Measurements from ENCODE around the gene TNFSF8.

TNFSF8 gene, protein sequence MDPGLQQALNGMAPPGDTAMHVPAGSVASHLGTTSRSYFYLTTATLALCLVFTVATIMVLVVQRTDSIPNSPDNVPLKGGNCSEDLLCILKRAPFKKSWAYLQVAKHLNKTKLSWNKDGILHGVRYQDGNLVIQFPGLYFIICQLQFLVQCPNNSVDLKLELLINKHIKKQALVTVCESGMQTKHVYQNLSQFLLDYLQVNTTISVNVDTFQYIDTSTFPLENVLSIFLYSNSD

DNA sequence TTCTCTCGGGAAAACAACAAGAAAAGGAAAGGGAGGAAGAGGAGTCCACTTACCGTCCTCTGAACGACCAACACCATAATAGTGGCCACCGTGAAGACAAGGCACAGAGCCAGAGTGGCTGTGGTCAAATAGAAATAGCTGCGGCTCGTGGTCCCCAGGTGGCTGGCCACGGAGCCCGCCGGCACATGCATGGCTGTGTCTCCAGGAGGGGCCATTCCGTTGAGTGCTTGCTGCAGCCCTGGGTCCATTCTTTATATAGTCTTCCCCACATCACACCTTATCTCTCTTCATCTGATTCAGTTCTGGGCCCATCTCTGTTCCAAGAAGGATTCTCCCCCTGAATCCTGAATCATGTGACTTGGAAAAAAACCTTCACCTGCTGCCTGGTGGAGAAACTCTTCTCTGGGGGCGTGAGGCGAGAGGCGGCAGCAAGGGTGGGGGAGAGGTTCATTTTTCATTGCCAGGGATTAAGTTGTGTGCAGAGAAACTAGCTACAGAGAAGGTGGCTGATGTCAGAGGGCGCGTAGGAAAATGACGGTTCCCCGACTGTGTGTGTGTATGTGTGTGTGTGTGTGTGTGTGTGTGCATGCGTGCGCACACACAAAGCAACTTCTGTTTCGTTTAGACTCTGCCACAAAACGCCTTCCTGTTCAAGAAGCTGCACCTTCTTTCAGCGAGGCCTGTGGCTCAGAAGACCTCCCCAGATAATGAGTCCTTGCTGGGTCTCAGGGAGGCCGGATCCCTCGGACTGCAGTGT lies at the start of gene TNFSF8:
Gene TNFSF8, minus strand, starts transcription at position 536 of the 757 bp plus-strand sequence. Its CDS starts 288 bp downstream, at position 248.
- peak; percentile 46 for DNase-seq (ENCODE audit: low read depth)

DNA sequence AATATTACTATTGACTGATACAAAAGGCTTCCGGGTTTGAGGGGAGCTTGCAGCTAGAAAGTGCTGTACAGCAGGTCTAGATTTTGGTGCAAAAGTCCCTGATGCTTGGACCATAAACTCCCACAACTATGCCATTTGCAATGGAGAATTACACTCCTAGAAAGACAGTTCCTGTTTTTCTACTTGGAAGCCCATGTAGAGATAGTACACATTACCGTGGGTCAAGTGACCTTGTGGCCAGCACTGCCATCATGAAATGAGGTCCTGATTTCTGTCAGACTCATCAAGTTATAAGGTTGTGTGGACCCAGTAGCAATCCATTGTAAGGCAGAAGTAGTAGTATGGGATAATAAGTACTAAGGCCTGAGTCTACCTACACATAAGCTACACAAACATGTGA lies 42.8 kb upstream of the TNFSF8 start:
- DNase-seq (ENCODE audit: low read depth): no peak

DNA sequence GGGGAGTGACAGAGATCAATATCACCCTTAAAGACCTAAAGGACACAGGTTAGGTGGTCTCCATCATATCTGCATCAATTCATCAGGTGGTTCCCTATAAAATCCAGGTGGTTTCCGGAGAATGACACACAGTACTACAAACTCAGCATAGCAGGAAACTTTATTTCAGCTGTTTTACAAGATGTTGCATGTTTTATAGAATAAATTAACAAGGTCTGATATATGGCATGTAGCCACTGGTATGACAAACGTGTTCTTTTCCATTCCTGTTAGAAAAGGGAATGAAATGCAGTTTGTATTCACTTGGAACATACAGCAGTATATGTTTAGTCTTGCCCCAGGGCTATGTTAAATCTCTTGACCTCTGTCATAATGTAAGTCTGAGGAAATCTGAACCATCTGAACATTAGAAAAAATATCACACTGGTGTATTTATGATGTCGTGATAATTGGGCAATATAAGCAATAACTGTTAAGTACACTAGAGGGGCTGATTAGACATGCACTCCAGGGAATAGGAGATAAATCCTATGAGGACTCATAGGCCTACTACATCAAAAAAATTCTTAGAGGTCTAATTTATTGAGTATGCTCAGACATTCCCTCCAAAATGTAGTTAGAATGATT lies 42.2 kb upstream of the TNFSF8 start:
- no peak for DNase-seq (ENCODE audit: low read depth)

DNA sequence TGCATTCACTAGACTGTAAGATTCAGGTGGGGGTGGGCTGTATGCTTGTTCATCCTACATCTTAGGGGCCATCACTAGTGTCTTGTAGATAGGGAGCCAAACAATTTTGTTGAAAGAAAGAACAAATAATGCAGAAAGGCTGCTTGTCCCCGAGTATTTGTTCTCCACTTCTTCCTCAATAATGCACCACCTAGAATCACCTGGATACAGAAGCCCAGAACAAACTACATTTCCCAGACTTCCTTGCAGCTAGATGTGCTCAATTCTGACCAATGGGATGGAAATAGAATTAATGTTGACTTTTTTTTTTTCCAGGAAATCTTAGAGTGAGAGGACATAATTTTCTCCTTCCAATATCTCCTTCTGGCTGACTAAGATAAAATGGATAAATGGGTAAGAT lies 38.9 kb upstream of the TNFSF8 start:
- DNase-seq (ENCODE audit: low read depth): no peak

DNA sequence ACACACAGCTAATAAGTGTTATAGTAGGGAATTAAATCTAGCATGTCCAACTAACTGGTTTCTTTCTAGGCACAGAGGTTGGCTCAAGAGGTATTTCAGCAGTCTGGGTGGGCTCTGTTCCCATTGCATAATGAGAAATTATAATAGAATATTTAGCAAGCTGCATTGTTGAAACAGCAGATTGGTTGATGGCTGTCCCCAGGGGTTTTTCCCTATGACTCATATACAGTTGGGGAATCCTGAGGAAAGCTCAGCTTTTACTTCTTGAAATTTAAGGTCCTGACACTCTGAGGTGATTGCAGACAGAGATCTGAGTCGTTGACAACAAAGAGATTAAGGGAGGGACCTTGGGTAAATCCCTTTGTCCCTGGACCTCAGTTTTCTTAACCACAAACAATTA lies 38.3 kb upstream of the TNFSF8 start:
- no peak for DNase-seq (ENCODE audit: low read depth)

DNA sequence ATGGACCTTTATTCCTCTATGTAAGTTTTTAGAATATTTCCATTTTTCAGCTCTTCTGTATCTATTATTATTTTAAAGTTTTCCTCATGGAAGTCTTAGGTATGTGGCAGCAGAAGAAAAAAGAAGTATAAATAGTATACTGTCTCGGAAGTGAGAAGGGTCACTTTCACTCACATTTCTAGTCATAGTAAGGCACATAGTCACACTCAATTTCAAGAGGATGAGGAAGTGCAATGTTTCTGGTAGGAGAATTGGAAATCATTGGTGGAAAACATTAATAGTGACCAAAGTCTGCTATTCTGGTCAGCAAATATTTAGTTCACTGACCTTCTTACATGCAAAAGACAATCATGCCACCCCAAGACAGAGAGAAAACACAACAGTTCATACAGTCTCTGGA lies 35.2 kb upstream of the TNFSF8 start:
- DNase-seq (ENCODE audit: low read depth): no peak

DNA sequence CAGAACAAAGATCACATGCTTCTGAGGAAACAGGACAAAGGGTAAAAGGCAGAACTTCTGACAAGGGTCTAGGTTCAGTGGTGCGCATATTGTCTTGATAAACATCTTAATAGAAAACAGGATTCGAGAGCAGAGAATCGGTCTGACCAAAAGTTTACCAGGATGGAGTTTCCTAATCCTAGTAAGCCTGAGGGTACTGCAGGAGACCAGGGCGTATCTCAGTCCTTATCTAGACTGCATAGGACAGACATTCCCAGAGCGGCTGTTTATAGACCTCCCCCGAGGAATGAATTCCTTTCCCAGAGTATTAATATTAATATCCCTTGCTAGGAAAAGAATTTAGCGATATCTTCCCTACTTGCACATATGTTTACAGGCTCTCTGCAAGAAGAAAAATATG lies 32.4 kb upstream of the TNFSF8 start:
- no peak for DNase-seq (ENCODE audit: low read depth)

DNA sequence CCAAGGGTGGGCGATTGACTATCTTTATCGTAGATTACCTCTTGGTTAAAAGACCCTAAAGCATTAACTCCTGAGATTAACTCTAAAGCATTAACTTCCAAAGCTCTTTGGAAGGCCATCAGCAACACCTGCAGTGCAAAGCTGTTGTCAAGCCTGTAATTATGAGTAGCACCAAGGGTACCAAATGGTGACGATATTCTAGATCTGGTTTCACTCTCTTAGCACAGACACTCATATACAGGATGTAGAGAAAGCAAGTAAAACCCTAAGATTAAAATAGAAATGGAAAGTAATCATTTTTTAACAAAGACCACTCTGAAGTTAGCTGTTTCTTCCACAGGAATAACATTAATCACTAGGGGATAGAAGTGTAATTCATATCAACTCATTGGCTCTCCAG lies 29.9 kb upstream of the TNFSF8 start:
- no peak for DNase-seq (ENCODE audit: low read depth)

DNA sequence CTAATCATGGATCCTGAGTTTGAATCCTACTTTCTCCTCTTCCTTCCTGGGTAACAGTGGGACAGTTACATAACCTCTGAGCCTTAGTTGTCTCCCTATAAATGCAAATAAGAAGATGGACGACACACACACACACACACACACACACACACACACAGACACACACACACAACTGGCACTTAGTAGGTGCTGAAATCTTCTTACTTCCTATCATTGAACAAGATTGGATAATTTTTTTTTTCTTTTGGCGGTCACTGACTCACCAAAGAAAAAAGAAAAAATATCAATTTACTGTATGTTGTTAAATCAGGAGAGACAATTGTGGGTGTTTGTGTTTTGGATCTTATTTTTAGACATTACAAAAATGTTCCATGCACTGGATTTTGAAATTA lies 28.4 kb upstream of the TNFSF8 start:
- DNase-seq (ENCODE audit: low read depth): no peak

DNA sequence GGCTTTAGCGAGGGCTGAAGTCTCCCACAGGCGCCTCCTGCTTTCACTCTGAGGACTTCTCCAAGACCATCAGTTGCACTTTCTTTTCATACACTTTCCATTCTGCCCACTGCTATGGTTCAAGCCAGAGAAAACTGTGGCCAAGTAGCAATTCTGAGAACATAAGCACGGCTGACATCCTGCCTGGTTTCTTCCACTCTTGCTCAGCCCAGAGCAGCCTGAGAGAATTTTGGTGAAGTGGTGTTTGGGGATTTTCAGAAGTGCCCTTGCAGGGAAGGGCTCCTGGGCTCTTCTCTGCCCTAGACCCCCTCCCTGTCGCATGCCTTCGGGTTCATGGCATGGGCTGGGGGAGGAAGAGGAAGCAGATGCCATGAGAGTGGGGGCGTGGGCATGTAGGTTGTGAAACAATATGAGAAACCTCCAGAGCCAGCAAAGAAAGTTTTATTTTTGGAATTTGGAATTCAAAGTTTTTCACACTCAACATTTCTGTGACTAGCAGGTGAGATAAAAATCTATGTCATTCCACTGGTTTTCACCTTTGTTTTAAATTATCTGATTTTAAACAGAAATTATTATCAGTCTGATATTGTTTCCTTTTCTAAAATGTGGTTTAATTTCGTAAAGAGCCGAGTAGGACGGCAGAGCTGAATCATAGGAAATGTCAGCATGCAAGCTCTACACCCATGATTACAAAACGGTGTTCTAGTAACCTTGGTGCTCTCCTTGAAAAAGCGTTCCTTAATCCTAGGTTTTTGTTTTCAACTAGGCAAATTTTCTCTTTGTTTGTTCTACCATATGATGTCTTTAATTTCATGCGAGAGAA lies 27.8 kb upstream of the TNFSF8 start:
- no peak for DNase-seq (ENCODE audit: low read depth)

DNA sequence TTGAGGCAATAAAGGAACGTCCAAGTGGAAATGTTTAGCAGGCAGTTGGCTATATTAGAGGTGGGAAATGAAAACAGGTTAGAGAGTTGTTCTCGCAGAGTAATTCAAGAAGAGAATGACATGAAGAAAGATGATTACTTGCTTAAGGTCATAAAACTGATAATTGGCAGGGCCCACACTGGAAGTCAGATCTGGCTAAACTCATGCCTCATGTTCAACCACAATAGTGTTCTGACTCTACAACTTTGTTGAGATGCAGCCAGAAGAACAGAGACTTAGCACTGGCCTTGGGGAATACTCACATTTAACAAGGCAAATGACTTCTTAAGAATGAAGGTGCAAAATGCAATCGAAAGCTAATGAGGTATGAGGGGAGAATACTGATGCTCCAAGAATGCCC lies 27.2 kb upstream of the TNFSF8 start:
- no peak for DNase-seq (ENCODE audit: low read depth)

DNA sequence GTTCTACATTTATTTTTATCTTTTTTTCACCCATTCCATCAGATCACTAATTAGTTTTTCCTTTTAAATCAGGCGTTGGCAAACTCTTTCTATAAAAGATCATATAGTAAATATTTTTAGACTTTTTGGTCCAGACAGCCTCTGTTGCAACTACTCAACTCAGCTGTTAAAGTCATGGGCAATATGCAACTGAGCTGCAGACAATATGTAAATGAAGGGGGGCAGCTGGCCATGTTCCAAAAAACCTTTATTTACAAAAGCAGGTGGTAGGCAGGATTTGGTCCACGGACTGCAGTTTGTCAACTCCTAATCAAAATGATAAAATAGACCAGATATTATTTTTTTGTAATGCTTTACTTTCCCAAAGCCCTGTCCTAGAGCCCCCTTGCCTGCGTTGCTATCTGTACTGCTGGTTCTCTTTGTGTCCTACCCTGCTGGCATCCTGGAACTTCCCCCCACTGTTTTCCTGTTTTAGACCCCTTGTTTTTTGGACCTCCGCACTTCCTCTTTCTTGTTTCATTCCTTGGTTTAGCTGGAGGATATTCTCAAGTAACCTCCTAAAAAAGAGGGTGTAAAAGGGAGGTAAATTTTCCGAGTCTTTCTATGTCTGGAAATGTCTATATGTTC lies 24.7 kb upstream of the TNFSF8 start:
- no peak for DNase-seq (ENCODE audit: low read depth)

DNA sequence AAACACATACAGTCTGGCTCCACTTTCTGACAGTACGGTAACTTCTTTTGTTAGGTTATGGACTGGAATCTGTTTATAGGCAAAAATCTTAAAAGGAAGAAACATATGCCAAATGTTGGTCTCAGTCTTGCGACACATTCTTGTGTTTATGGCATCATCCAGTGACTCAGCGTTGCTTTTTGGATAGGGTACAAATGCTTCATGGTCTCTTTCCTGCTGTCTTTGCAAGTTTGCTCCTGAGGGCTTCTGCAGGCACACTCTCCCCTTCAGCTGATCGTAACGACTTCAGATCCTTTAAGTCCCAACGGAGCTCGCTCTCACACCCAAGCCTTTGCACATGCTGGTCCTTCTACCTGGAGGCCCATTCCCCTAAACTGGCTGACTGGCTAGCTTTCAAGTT lies 23.6 kb upstream of the TNFSF8 start:
- no peak for DNase-seq (ENCODE audit: low read depth)

DNA sequence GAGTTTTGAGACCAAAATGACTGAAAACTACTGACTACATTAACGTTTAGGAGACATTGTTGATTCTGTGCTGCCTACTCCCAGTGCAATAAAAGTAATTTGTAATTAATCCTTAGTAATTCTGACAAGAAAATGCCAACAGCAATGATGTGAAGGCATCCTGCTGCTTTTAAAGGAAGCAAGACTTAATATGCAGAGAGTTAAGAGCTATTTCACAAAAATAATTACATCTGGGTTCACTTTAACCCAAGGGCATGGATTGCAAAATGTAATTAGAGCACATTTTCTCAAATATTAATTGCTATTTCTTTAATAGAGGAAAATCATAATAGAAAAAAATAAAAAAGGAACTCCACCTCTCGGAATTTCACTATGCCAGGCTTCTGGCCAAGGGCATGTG lies 22.7 kb upstream of the TNFSF8 start:
- DNase-seq (ENCODE audit: low read depth): no peak

DNA sequence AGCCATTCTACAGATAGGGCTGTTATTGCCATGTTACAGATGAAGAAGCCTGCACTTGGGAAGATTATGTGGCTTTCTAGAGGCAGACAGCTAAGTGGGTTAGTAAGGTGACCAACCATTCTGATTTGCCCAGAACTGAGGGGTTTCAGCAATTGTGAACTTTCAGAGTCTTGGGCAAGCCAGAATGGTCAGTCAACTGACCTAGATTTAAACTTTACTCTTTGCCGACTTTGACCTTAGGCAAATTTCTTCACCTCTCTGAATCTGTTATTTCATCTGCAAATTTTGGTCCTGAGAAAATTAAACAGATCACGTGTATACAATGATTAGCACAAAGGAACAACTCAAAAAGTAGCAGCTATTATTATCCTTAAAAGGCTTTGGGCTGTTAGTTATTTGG lies 20.4 kb upstream of the TNFSF8 start:
- no peak for DNase-seq (ENCODE audit: low read depth)

DNA sequence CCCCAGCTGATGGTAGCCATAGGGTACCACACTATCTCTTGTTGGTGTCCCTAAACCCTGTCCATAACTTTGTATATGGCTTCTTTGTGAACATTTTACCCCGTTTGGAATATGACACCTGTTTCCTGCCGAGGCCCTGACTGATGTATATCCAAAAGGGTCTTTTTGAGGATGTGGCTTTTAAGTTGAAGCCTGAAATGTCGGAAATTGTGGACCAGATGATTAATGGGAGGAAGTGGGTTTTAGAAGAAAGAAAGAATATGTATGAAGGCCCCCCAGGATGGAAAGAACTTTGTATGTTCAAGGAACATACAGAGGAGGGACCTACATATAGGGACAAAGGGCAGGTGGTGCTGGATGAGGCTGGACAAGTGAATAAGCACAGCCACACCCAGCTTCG lies 16.7 kb upstream of the TNFSF8 start:
- no peak for DNase-seq (ENCODE audit: low read depth)

DNA sequence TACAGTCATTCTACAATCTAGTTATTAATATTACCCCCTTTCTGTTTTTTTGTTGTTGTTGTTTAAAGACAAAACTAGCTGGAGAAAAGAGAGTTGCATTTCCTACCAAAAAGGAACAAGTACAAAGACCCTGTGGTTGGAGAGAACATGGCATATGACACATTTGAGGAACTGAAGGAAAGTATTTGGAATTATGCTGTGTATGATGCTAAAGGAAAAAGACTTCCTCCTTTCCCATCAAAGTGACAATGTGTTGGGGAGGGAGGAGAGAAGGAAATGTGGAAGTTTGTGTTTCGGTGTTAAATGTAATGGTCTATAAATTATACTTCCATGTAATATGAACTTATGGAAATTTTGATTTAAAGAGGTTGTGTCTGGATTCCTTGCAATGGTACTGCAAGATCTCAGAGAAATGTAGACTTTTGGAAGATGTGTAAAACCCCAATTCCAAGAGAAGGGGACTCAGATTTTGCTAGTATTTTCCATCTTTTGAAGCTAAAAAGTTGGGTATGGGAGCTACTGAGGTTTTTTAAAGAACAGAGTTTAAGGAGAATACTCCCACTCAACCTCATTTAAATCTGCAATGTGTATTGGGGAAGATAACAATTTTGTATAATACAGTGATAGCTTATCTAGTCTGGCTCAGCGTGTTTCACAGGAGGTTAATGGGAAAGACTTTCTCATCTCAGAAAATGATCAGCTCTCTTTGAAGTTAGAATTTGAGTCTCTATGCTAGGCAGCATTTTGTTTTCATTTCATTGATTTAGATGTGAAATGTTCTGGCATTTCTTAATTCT lies 15.4 kb upstream of the TNFSF8 start:
- DNase-seq (ENCODE audit: low read depth): no peak

DNA sequence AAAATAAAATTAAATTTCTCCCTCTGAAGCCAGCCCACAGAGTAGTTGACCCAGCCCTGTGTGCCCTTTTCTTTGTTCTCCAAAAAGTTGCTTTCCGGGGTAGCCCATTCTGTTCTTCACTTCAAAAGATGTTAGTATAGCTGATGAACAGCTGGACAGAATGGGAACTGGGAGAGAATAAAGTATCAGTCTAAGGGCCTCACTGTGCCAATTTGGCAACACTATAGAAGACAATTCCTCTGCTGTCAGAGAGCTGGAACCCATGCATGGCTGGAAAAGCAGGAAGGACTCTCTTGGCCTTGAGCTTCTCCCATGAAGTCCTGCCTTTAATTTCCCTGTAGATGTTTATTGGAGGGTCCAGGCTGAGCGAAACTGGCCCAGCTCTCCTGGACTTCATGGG lies 11.0 kb upstream of the TNFSF8 start:
- no peak for DNase-seq (ENCODE audit: low read depth)

DNA sequence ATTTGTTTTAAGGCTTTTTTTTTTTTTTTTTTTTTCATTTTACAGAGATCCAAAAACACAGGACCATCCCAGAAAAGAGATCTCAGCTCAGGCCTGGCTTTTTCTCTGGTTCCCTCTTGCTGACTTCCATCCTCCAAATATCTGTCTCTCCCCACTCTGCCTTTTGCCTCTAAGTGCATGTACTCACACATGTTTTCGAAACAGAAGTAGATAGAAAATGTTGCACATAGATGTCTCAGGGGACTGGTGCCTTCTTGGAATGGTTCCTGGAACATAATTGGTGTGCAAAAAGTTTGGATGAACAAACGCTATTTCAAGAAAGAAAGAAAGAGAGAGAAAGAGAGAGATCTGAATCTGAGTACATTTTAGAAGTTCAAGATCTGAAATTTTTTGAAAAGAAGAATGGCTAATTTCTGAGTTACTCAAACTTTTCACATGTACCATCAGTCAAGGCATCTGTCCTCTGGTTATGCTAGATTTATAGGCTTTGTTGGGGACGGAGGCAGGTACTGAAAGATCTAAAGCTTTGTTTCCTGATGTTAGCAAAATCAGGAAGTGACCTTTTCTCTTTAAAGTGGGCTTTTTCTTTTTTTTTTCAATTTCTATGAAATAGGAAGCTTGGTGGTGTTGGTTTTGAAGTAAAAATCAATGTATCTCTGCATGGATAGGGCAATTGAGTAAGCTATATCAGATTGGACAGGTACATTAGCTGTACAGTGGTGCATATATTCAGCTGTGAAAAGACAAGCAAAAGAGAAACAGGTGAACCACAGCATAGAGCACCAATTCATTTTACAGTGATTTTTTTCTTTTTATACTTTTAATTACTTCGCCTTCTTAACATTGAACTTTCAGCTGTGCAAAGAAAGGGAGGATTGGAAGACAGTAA lies 8.5 kb upstream of the TNFSF8 start:
- no peak for DNase-seq (ENCODE audit: low read depth)

DNA sequence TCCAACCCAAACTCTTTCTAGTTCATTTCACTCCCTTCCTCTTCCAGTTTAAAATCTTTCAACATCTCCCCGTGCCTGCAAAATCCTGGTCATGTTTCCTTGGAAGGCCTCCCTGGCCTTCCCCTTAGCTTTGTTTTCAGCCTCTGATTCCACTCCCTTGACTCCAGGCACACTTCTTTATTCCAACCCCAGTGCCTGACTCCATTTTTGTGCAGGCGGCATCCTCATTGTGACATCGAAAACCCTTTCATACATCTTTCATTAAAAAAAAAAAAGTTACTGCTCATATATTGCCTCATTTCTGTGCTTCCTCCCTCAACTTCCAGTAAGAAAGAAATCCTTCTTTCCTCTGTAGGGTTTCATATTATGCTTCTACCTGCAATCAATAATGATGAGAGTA lies 7.1 kb upstream of the TNFSF8 start:
- no peak for DNase-seq (ENCODE audit: low read depth)

Data from stimulated activated CD8-positive, alpha-beta memory T cell treated with anti-CD3 and anti-CD28 coated beads, Interleukin-12 subunit alpha, Interleukin-12 subunit beta, amount 100 ng/mL, for 1 hour (primary cell).